ENCODE data around the gene PRXL2B.
"Not testable (repeated sequence)": the region's sequence is repeated elsewhere in the genome, so short reads cannot be mapped to it uniquely, and the experiment has no call there.

GRCh38 chr1:2625748-2626147 lies 39.2 kb downstream of the PRXL2B start:
- not testable (repeated sequence) for TF ChIP-seq POLR2A (IDR thresholded peaks at IDR 0.05; ENCODE audit: low read length); GATA1 (IDR thresholded peaks at IDR 0.05; ENCODE audit: low read depth, low read length)
